ENCODE data around the gene MEX3C. TPM values are rescaled to one million over a fixed set of nuclear protein-coding genes. Genes with fewer than 3 reads are reported as not detected.

Gene MEX3C
- total RNA-seq (10 to 100 TPM; 13.4 to 45.2 (median 30.7) TPM), polyA plus RNA-seq (10 to 100 TPM in 2 of 3 donors, 1 to 10 TPM in 1; 7.2 to 15.3 (median 11.0) TPM)
- long read RNA-seq, donor 1, partial matches to known transcripts: 0 of 3 reads
- long read RNA-seq, donor 1, other reads (novel, unspliced or antisense): 0 of 3 reads
- long read RNA-seq, donor 2, partial matches to known transcripts: 0 of 4 reads
- long read RNA-seq, donor 2, other reads (novel, unspliced or antisense): 0 of 4 reads
- long read RNA-seq, donor 3, partial matches to known transcripts: 0 of 3 reads
- long read RNA-seq, donor 3, other reads (novel, unspliced or antisense): 0 of 3 reads
- long read RNA-seq, donor 4, partial matches to known transcripts: 0 of 1 reads
- long read RNA-seq, donor 4, other reads (novel, unspliced or antisense): 0 of 1 reads
- long read RNA-seq, donor 5, transcript MEX3C-201 (2 exons, 3,781 nt): major isoform, 9 of 9 reads
- long read RNA-seq, donor 5, partial matches to known transcripts: 0 of 9 reads
- long read RNA-seq, donor 5, other reads (novel, unspliced or antisense): 0 of 9 reads
- long read RNA-seq, donor 6, transcript MEX3C-201 (2 exons, 3,781 nt): major isoform, 9 of 11 reads
- long read RNA-seq, donor 6, partial matches to known transcripts: 0 of 11 reads
- long read RNA-seq, donor 6, other reads (novel, unspliced or antisense): 0 of 11 reads
- long read RNA-seq, donor 7, transcript MEX3C-201 (2 exons, 3,781 nt): major isoform, 11 of 11 reads
- long read RNA-seq, donor 7, partial matches to known transcripts: 0 of 11 reads
- long read RNA-seq, donor 7, other reads (novel, unspliced or antisense): 0 of 11 reads
- long read RNA-seq, donor 8, partial matches to known transcripts: 0 of 6 reads
- long read RNA-seq, donor 8, other reads (novel, unspliced or antisense): 0 of 6 reads
- long read RNA-seq, donor 9, partial matches to known transcripts: 0 of 6 reads
- long read RNA-seq, donor 9, other reads (novel, unspliced or antisense): 0 of 6 reads
- long read RNA-seq, donor 10, partial matches to known transcripts: 0 of 2 reads
- long read RNA-seq, donor 10, other reads (novel, unspliced or antisense): 0 of 2 reads

- 0 to 2% (median 1%) methylated on average over 35 to 51 of the region's 51 CpGs for WGBS, 5 donors
- H3K27ac ChIP-seq: peak within 1 kb of the TSS; percentile 96 to 100 (median 98)
- peak; percentile 99 to 100 for DNase-seq
- intact Hi-C loops (cut with DNase I; ENCODE audit: low total_unique reads): no loop called here
- H3K36me3 ChIP-seq: no peaks in the 10 kb centered on the region
- peak; percentile 35 to 81 (median 81) for TF ChIP-seq POLR2AphosphoS5 (IDR thresholded peaks at IDR 0.05)
- peak in 1 of 4 donors; percentile 62 for TF ChIP-seq POLR2A (IDR thresholded peaks at IDR 0.05)
- no peak for TF ChIP-seq EP300 (IDR thresholded peaks at IDR 0.05)
- peak in 4 of 7 experiments; percentile 23 to 47 (median 29) for TF ChIP-seq CTCF (IDR thresholded peaks at IDR 0.05)
- H3K9me3 ChIP-seq: no peaks in the 10 kb centered on the region
- peak within 1 kb of the TSS; percentile 77 to 93 (median 92) for H3K4me3 ChIP-seq
- peaks cover 16 to 30% (median 23%) of the 10 kb centered on the region in 4 donors for H3K4me1 ChIP-seq
- H3K27me3 ChIP-seq: no peaks in the 10 kb centered on the region
Measured at GRCh38 chr18:51197661-51198424, at the start of gene MEX3C. Gene MEX3C, minus strand, starts transcription at chr18:51197681. Its CDS starts 361 bp downstream, at chr18:51197320.

GRCh38 chr18:51241226-51241625 lies 43.7 kb upstream of the MEX3C start:
- TF ChIP-seq POLR2A (IDR thresholded peaks at IDR 0.05) (no peak), POLR2AphosphoS5 (IDR thresholded peaks at IDR 0.05) (no peak), EP300 (IDR thresholded peaks at IDR 0.05) (no peak), CTCF (IDR thresholded peaks at IDR 0.05) (no peak)
- Histone ChIP-seq H3K4me3 (no peak overlapping the region), H3K36me3 (no peaks in the 10 kb centered on the region), H3K9me3 (no peaks in the 10 kb centered on the region), H3K4me1 (no peaks in the 10 kb centered on the region), H3K27me3 (no peaks in the 10 kb centered on the region), H3K27ac (no peak overlapping the region)
- DNase-seq: no peak
- intact Hi-C loops (cut with DNase I; ENCODE audit: low total_unique reads): no loop called here
- WGBS, 5 donors: 56 to 93% (median 84%) methylated on average over 3 of the region's 3 CpGs

GRCh38 chr18:51236225-51236624 lies 38.7 kb upstream of the MEX3C start:
- Histone ChIP-seq H3K4me3 (no peak overlapping the region), H3K4me1 (peaks cover 0 to 4% (median 0%) of the 10 kb centered on the region in 4 donors), H3K27me3 (no peaks in the 10 kb centered on the region), H3K36me3 (no peaks in the 10 kb centered on the region), H3K9me3 (no peaks in the 10 kb centered on the region), H3K27ac (no peak overlapping the region)
- intact Hi-C loops (cut with DNase I; ENCODE audit: low total_unique reads): no loop called here
- no peak for TF ChIP-seq POLR2A (IDR thresholded peaks at IDR 0.05)
- no peak for TF ChIP-seq CTCF (IDR thresholded peaks at IDR 0.05)
- no peak for TF ChIP-seq POLR2AphosphoS5 (IDR thresholded peaks at IDR 0.05)
- TF ChIP-seq EP300 (IDR thresholded peaks at IDR 0.05): no peak
- WGBS, 5 donors: 37 to 67% (median 47%) methylated on average over 2 of the region's 2 CpGs
- peak in 1 of 2 donors; percentile 28 for DNase-seq

Measured in stomach (tissue), 19 donors.